Keratinocyte (primary cell): ENCODE results near the gene NASP.

Experiments used
- CTCF ChIP-seq, 3 experiments: IDR thresholded peaks in 1 of 3; conservative IDR thresholded peaks in 1 of 3; optimal IDR thresholded peaks in 1 of 3; 2 replicates in 2 of 3; 3 replicates in 1 of 3; pipeline versions ENCODE3 to v1.5.1; 2011; ENCODE audit warnings: low read length in 3 of 3, mild to moderate bottlenecking in 3 of 3, moderate library complexity in 2 of 3, control low read depth in 1 of 3, inconsistent platforms in 1 of 3; ENCODE audit not compliant: insufficient read depth in 2 of 3; ENCODE audit errors: extremely low read depth in 1 of 3
- EZH2 ChIP-seq: IDR thresholded peaks from one replicate; pipeline ENCODE4 v1.6.1; 2012; ENCODE audit warnings: inconsistent platforms, mild to moderate bottlenecking, low read length, moderate library complexity

GRCh38 chr1:45619149-45619921, 35.5 kb downstream of the NASP start:
- TF ChIP-seq CTCF (optimal IDR thresholded peaks at IDR 0.05 in 1 of 3, IDR thresholded peaks at IDR 0.05 in 1 of 3, conservative IDR thresholded peaks at IDR 0.05 in 1 of 3; ENCODE audit: extremely low read depth in 1 of 3, insufficient read depth in 2 of 3, low read length in 3 of 3) (no peak), EZH2 (no peak)
